ENCODE results near the gene FGF2.
"Not testable (repeated sequence)": the region's sequence is repeated elsewhere in the genome, so short reads cannot be mapped to it uniquely, and the experiment has no call there.

- TF ChIP-seq CTCF, POLR2A, EP300 (IDR thresholded peaks at IDR 0.05): not testable (repeated sequence)
Measured at GRCh38 chr4:122849789-122850188, 23.2 kb downstream of the FGF2 start.

All from tibial nerve (tissue), 4 donors.